HL-60 (cell line): ENCODE results near the gene EFNA1.

Experiments used
- DNase-seq, 2 experiments: peaks; one replicate each; pipeline ENCODE4 v3.0.0-alpha.2; 2010 to 2020; ENCODE audit warnings: low read depth in 1 of 2, low spot score in 1 of 2
- H3K27ac ChIP-seq: fragments of 250-450 bp; sonication (Bioruptor Pico); replicated peaks from 2 replicates; pipeline ENCODE4 v1.5.1; 2020; ENCODE audit warnings: mild to moderate bottlenecking, moderate library complexity
- H3K27me3 ChIP-seq: fragments of 250-450 bp; sonication (Bioruptor Pico); 2 replicates; pipeline ENCODE4 v1.5.1; 2021; ENCODE audit warnings: mild to moderate bottlenecking, moderate library complexity; ENCODE audit not compliant: insufficient read depth, poor library complexity, severe bottlenecking
- H3K4me3 ChIP-seq: replicated peaks from 2 replicates; pipeline ENCODE4 v1.5.1; 2011; ENCODE audit warnings: mild to moderate bottlenecking, control low read depth, low read length; ENCODE audit not compliant: insufficient read depth
- CTCF ChIP-seq: IDR thresholded peaks from one replicate; pipeline ENCODE4 v1.5.1; 2011; ENCODE audit warnings: low read length, control low read depth, inconsistent platforms; ENCODE audit not compliant: insufficient read depth
- GABPA ChIP-seq: IDR thresholded peaks from 2 replicates; pipeline ENCODE4 v1.6.1; 2012; ENCODE audit warnings: low read depth
- POLR2AphosphoS5 ChIP-seq: IDR thresholded peaks from 2 replicates; pipeline ENCODE4 v1.6.1; 2012; ENCODE audit warnings: low read depth
- REST ChIP-seq: IDR thresholded peaks from 2 replicates; pipeline ENCODE4 v1.6.1; 2012; ENCODE audit warnings: low read depth; ENCODE audit not compliant: insufficient replicate concordance
- SPI1 ChIP-seq: IDR thresholded peaks from 2 replicates; pipeline ENCODE4 v1.6.1; 2012; ENCODE audit warnings: low read depth, mild to moderate bottlenecking, borderline replicate concordance

EFNA1 gene

GRCh38 chr1:155137154-155137949 lies 9.7 kb downstream of the EFNA1 start:
- H3K27me3 ChIP-seq: no peaks in the 10 kb centered on the region

GRCh38 chr1:155139895-155140629 lies 12.4 kb downstream of the EFNA1 start, which contains the start of gene DPM3:
Gene DPM3 (minus strand): TSS chr1:155140531. CDS start chr1:155140240, 291 bp downstream.
- peak; percentile 74 to 91 for DNase-seq

More at GRCh38 chr1:155137154-155137949, 9.7 kb downstream of the EFNA1 start:
- no peak overlapping the region for H3K4me3 ChIP-seq
- no peak for TF ChIP-seq GABPA
- TF ChIP-seq CTCF: no peak
- no peak for TF ChIP-seq SPI1
- no peak for TF ChIP-seq REST
- TF ChIP-seq POLR2AphosphoS5: no peak
- peak overlapping the region; percentile 82; the same call in 1 of the 2 replicates for H3K27ac ChIP-seq
- DNase-seq: no peak

More at GRCh38 chr1:155139895-155140629, 12.4 kb downstream of the EFNA1 start, which contains the start of gene DPM3:
- H3K27me3 ChIP-seq: no peaks in the 10 kb centered on the region
- peak within 1 kb of the TSS; percentile 77 for H3K27ac ChIP-seq
- H3K4me3 ChIP-seq: peak within 1 kb of the TSS; percentile 96
- peak; percentile 7; the same call in 1 of the 2 replicates for TF ChIP-seq SPI1
- peak; percentile 100 for TF ChIP-seq GABPA
- TF ChIP-seq REST: peak; percentile 17
- no peak for TF ChIP-seq CTCF
- TF ChIP-seq POLR2AphosphoS5: peak; percentile 79
